ENCODE results near the gene HOXB8. TPM values are rescaled to one million over a fixed set of nuclear protein-coding genes. Genes with fewer than 3 reads are reported as not detected.

HOXB8 gene
- total RNA-seq, 1 donor from 2014 or later: not detected

- intact Hi-C loops (cut with micrococcal nuclease): no loop called here
- no peak overlapping the region for H3K27ac ChIP-seq (replicated peaks)
Observed at GRCh38 chr17:48588074-48588415, 27.0 kb downstream of the HOXB8 start.

DNA sequence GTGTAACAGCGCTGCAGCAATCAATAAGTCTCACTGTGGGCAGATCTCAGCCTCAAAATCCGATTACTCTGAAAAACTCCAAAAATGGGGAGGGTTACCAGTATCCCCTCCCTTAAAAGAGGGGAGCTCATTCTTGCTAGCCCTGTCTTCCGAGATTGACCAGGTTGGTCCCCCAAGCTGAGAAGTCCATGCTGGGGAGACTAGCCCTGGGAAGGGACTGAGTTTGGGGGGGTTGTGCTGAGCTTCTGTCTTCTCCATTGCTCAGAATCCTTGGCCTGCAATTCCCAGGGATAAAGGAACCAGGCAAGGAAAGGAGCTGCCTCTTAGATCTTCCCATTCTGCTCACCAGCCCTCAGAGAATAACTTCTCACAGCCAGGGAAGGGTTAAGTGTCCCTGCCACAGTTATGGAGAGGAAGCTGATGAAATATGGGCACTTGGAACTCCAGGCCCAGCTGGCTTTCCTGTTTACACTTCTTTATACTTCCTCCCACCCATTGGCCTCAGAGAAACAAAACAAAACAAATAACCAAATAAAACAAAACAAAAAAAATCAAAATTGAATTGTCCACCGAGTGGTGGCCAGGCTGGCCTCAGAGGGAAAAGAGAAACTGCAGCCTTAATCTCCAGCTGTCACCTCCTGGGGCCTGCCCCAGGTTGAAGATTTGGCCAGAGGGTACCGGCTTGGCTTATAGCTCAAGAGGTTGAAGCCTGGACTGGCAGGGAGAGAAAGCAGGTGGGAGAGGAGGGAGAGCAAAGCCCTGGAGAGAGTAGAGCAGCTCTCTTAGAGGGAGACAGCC is 27.6 kb downstream of the HOXB8 start:
- Histone ChIP-seq H3K4me1 (peaks cover 18% of the 10 kb centered on the region), H3K4me3 (no peak overlapping the region)
- TF ChIP-seq CTCF (IDR thresholded peaks at IDR 0.05; ENCODE audit: borderline replicate concordance): no peak

More at GRCh38 chr17:48588074-48588415, 27.0 kb downstream of the HOXB8 start:
- Histone ChIP-seq H3K27me3 (ENCODE audit: low read depth) (peaks cover 100% of the 10 kb centered on the region), H3K36me3 (no peaks in the 10 kb centered on the region), H3K4me1 (peaks cover 20% of the 10 kb centered on the region), H3K9me3 (replicated peaks) (no peaks in the 10 kb centered on the region), H3K4me3 (no peak overlapping the region)
- DNase-seq: no peak
- TF ChIP-seq CTCF (IDR thresholded peaks at IDR 0.05; ENCODE audit: borderline replicate concordance): no peak

DNA sequence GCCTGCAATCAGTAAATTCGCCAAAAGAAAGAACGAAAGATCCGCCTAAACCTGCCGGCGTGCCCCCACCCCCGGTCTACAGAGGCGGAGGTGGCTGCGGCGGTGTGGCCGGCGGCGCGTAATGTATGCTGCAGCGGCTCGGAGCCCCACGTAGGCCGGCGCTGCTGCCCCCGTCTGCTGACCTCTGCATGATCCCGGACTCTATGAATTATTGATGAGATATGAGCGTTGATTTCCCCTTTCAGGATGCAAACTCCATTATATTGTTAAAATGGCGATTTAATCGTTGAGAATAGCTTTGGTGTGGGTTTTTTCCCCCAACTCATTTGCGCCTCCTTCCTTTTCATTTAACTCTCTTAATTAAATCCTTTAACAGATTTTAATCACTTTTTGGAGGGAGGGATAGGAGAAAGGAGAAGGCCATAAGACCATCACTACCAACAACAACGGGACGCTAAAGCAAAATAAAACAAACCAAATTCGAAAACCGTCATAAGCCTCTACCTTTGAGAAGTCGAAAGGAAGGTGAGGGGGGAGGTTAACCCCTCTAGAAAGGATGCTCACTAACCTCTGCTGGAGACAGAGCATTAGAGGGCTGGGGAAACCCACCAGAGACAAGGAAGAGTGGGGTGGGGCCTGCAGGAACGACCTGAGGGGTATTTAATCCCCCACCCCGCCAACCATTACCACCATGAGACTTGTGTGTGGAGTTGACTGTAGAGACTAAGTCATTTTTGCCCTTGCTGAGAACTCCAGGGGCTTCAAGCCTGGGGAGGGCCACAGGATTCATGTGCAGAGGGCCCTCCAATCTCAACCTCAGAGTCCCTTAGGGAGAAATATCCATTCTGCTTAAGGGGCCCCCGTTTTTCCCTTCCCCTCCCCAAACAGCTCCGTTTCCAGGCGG is 28.5 kb downstream of the HOXB8 start:
- DNase-seq: no peak
- TF ChIP-seq CTCF (IDR thresholded peaks at IDR 0.05; ENCODE audit: borderline replicate concordance): no peak
- Histone ChIP-seq H3K9me3 (replicated peaks) (no peaks in the 10 kb centered on the region), H3K4me1 (peaks cover 18% of the 10 kb centered on the region), H3K4me3 (peak overlapping the region; percentile 70), H3K36me3 (no peaks in the 10 kb centered on the region), H3K27me3 (ENCODE audit: low read depth) (peaks cover 100% of the 10 kb centered on the region), H3K27ac (replicated peaks) (peak overlapping the region; percentile 82)
- intact Hi-C loops (cut with micrococcal nuclease): no loop called here

More for the DNA sequence above, 27.6 kb downstream of the HOXB8 start:
- H3K27me3 ChIP-seq (ENCODE audit: low read depth): peaks cover 100% of the 10 kb centered on the region
- H3K9me3 ChIP-seq (replicated peaks): no peaks in the 10 kb centered on the region
- H3K36me3 ChIP-seq: no peaks in the 10 kb centered on the region
- no peak for DNase-seq
- no peak overlapping the region for H3K27ac ChIP-seq (replicated peaks)
- intact Hi-C loops (cut with micrococcal nuclease): no loop called here

DNA sequence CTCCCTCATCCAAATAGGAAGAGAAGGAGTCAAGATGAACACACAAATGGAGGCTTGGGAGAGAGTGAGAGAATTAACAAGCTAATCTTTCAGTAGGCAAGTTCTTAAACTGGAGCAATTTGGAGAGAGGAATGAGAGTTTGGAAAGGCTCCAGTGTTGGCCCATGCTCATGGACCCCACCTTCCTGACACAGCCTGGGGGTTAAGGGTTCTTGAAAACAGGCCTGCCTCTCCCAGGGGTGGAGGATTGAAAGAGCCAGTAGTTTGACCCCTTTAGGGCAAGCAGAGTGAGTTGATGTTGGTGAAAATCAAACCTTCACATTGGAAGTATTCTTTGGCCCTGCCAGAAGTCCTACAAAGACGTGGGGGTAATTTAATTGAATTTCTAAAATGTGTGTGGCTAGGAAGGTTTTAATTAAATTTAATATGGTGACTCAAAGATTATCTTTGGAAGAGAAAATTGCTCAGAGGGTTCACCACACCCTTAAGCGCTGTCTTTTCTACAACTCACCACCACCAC is 30.8 kb downstream of the HOXB8 start:
- DNase-seq: no peak
- Histone ChIP-seq H3K27me3 (ENCODE audit: low read depth) (peaks cover 100% of the 10 kb centered on the region), H3K4me1 (peaks cover 18% of the 10 kb centered on the region), H3K4me3 (no peak overlapping the region), H3K9me3 (replicated peaks) (no peaks in the 10 kb centered on the region), H3K27ac (replicated peaks) (no peak overlapping the region), H3K36me3 (no peaks in the 10 kb centered on the region)
- TF ChIP-seq CTCF (IDR thresholded peaks at IDR 0.05; ENCODE audit: borderline replicate concordance): no peak
- intact Hi-C loops (cut with micrococcal nuclease): no loop called here

DNA sequence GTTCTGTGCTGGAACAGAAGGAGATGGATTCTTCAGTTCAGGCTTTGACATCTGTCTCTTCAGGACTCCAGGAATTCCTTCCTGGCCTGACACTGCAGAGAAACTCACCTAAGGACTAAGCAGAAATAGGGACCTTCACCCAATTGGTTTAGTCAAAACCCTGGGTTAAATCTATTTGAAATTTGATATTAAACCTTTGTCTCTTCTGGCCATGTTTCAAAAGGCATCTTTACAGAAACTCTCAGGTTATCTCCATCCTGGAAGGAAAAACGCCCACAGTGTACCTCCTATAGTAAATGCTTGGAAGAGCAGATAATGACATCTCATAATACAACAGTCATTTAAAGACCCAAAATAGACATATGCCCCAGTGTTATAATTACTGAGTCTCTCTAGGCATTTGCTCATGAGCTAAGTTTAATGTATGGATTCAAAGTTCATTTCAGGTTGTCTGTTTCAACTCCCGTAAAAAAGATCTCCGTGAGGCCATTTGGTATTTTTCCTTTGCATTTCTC is 31.3 kb downstream of the HOXB8 start:
- H3K4me3 ChIP-seq: no peak overlapping the region
- TF ChIP-seq CTCF (IDR thresholded peaks at IDR 0.05; ENCODE audit: borderline replicate concordance): no peak
- H3K27ac ChIP-seq (replicated peaks): no peak overlapping the region
- H3K27me3 ChIP-seq (ENCODE audit: low read depth): peaks cover 100% of the 10 kb centered on the region
- intact Hi-C loops (cut with micrococcal nuclease): no loop called here
- no peaks in the 10 kb centered on the region for H3K36me3 ChIP-seq
- H3K4me1 ChIP-seq: peaks cover 21% of the 10 kb centered on the region
- no peak for DNase-seq
- H3K9me3 ChIP-seq (replicated peaks): no peaks in the 10 kb centered on the region
